Adrenal gland (tissue), 5 donors: Measurements from ENCODE around the gene COG6.

Experiments
- POLR2A ChIP-seq, 2 donors: fragments of 450-650 bp; IDR thresholded peaks; one replicate each; pipeline ENCODE4 v1.6.1; 2017; ENCODE audit warnings: antibody characterized with exemption in 2 of 2, mild to moderate bottlenecking in 2 of 2, moderate library complexity in 1 of 2
- TF ChIP-seq, protein P1 (sequence below), 6 experiments: fragments of 450-650 bp in 4 of 6; fragments of 200-600 bp in 2 of 6; sonication (generic) in 1 of 6; IDR thresholded peaks; 1 replicate in 5 of 6; 2 replicates in 1 of 6; pipeline versions ENCODE4 v1.5.1 to v1.8.0; 2016 to 2021; ENCODE audit warnings: antibody characterized with exemption in 6 of 6, mild to moderate bottlenecking in 2 of 6, moderate library complexity in 1 of 6
- donor health status: DM: no; HTN: no; CAD: no.

DNA sequence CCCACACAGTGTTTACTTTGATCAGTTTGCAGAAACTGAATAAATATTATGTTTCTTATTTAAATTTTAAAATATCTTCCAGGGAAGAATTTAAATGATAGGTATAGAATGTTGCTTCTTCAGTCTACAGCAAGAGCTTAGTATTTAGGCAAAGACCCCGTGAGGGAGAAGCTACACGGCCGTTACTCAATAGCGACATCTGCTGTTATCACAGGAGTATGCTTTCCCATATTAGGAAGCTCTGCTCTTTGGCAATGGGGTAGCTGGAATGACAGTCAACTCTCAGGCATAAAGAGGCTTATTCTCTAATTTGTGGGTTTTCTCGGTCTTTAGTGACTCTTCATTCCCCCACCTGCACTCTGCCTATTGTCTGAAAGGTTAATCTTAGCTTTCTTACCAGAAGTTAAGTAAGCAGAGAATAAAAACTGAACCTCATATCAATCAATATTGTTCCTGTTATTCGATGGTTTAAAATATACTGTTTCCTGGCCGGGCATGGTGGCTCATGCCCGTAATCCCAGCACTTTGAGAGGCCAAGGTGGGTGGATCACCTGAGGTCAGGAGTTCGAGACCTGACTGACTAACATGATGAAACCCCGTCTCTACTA, 39.3 kb upstream of the COG6 start:
- TF ChIP-seq, protein P1, sequence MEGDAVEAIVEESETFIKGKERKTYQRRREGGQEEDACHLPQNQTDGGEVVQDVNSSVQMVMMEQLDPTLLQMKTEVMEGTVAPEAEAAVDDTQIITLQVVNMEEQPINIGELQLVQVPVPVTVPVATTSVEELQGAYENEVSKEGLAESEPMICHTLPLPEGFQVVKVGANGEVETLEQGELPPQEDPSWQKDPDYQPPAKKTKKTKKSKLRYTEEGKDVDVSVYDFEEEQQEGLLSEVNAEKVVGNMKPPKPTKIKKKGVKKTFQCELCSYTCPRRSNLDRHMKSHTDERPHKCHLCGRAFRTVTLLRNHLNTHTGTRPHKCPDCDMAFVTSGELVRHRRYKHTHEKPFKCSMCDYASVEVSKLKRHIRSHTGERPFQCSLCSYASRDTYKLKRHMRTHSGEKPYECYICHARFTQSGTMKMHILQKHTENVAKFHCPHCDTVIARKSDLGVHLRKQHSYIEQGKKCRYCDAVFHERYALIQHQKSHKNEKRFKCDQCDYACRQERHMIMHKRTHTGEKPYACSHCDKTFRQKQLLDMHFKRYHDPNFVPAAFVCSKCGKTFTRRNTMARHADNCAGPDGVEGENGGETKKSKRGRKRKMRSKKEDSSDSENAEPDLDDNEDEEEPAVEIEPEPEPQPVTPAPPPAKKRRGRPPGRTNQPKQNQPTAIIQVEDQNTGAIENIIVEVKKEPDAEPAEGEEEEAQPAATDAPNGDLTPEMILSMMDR (IDR thresholded peaks at IDR 0.05) = peak; percentile 62 to 89 (median 74)
- TF ChIP-seq POLR2A (IDR thresholded peaks at IDR 0.05) = no peak
